ENCODE results near the gene MAOA.
"Not testable (repeated sequence)": the region's sequence is repeated elsewhere in the genome, so short reads cannot be mapped to it uniquely, and the experiment has no call there.

MAOA gene

DNA sequence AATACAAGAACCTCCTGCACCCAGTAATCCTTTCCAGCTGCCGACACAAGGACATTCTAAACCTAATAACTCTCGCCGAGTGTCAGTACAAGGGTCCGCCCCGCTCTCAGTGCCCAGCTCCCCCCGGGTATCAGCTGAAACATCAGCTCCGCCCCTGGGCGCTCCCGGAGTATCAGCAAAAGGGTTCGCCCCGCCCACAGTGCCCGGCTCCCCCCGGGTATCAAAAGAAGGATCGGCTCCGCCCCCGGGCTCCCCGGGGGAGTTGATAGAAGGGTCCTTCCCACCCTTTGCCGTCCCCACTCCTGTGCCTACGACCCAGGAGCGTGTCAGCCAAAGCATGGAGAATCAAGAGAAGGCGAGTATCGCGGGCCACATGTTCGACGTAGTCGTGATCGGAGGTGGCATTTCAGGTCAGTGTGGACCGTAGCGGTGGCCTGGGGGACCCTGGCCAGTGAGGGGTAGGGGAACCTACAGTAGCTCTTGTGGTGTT, at the start of gene MAOA:
Gene MAOA (plus strand): TSS at position 295 of the 490 bp plus-strand sequence. CDS start 43 bp downstream, at position 338.
- no peak for DNase-seq

- no peak for DNase-seq
Measured at GRCh38 chrX:43612400-43612799, 43.7 kb upstream of the MAOA start.

DNA sequence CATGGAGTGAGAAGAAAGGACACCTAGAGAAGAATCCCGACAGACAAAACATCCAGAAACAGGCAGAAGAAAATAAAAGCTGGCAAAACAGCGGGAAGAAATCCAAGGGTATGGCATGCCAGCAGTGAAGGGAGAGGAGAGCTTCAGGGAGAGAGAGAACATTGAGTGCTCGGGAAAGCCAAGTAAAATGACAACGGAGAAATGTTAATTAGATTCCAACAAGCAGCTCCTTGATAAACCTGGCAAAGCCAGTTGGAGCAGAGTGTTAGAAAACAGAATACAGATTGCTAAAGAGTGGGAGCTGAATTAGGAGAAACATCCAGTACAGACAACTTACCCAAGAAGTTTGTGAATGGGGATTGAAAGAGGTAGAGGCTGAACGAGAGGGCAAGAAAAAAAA, 40.4 kb upstream of the MAOA start:
- DNase-seq: no peak

- DNase-seq: no peak
Measured at GRCh38 chrX:43618366-43619205, 37.5 kb upstream of the MAOA start.

GRCh38 chrX:43619861-43620260, 36.2 kb upstream of the MAOA start:
- not testable (repeated sequence) for DNase-seq

GRCh38 chrX:43627147-43627546, 29.0 kb upstream of the MAOA start:
- no peak for DNase-seq

- no peak for DNase-seq
Measured at GRCh38 chrX:43627669-43628068, 28.4 kb upstream of the MAOA start.

DNA sequence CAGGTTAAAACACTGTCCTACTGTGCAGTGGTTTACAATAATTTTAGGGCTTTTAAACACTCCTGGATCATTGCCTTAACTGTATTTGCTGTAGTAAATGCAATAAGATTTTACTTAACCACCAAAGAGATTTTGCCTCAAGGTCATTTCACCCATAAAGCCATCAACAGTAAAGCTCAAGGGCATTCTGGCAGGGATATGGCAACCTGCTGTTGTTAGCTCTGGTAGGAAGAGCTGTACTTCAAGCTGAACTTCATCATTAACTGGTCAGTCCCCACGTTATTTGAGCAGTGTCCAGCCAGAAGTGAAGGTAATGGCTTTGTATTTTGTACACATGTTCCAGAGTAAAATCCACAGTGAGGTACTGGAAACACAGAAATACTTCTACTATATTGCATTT, 26.9 kb upstream of the MAOA start:
- DNase-seq: no peak

- DNase-seq: no peak
Measured at GRCh38 chrX:43631841-43632240, 24.3 kb upstream of the MAOA start.

DNA sequence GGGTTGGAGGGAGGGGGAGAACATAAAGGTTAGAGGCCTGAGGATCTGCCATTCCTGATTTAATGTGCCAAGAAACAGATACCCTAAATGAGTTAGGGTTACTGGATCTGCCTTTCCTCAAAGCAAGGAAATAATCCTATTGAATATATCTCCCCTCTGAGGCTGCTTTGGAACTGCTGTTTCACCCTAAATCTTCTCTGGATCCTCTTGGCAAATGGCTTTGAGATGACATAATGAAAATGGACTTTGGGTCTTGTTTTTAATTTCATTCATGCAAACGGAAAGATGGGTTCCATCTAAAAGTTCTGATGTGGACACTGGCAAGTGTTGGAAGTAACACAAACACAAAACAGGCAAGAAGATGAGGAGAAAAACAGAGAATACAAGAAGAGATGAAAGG, 23.0 kb upstream of the MAOA start:
- DNase-seq: no peak

- DNase-seq: no peak
Measured at GRCh38 chrX:43633757-43634156, 22.3 kb upstream of the MAOA start.

- no peak for DNase-seq
Measured at GRCh38 chrX:43640482-43640881, 15.6 kb upstream of the MAOA start.

GRCh38 chrX:43641691-43642090, 14.4 kb upstream of the MAOA start:
- no peak for DNase-seq

DNA sequence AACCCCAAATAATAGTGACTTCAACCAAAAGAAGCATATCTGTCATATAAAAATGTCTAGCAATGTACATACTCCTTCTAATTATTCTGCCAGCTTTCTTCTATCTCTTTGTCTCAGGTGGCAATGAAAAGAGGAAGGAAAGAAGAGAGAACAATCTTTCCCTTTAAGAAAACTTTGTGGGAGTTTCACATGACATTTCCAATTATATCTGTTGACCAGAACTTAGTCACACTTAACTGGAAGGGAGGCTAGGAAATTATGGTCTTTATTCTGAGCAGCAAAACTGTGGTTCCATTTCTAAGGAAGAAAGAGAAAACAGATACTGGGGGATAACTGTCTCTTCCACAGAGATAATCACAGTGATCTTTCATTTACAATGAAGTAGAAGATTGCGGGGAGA, 12.9 kb upstream of the MAOA start:
- DNase-seq: no peak

DNA sequence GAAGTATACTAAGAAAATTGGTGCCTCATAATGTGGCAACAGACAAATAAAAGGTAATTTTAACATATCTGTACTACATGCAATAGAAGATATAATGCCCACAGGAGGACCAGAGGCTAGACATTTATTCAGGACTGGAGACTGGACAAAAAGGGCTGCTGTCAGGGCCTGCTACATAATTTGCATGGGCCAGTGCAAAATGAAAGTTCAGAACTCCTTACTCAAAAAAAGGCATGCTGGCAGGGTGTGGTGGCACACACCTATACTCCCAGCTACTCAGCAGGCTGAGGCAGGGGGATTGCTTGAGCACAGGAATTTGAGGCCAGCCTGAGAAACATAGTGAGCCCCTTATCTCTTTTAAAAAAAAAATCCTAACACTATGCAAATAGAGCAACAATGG, 12.4 kb upstream of the MAOA start:
- no peak for DNase-seq

GRCh38 chrX:43644124-43644701, 11.9 kb upstream of the MAOA start:
- peak; percentile 4 for DNase-seq

DNA sequence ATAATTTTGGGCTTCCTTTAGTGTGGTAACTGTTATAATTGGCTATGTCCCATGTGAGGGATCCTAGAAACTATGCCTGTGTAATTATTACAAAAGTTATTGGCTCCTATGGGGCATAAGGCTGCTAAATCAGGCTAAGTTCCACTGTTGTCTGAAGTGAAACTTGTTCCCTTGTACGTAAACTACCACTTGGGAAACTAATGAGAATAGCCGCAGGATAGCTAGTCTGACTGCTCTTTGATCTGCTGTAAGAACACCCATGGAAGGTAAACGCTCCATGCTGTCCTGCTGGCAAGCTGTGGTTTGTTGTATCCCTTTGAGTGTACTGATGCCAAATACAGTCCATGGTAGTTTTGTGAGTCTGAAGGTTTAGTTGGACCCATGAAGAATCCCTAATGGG, 9.3 kb upstream of the MAOA start:
- no peak for DNase-seq

DNA sequence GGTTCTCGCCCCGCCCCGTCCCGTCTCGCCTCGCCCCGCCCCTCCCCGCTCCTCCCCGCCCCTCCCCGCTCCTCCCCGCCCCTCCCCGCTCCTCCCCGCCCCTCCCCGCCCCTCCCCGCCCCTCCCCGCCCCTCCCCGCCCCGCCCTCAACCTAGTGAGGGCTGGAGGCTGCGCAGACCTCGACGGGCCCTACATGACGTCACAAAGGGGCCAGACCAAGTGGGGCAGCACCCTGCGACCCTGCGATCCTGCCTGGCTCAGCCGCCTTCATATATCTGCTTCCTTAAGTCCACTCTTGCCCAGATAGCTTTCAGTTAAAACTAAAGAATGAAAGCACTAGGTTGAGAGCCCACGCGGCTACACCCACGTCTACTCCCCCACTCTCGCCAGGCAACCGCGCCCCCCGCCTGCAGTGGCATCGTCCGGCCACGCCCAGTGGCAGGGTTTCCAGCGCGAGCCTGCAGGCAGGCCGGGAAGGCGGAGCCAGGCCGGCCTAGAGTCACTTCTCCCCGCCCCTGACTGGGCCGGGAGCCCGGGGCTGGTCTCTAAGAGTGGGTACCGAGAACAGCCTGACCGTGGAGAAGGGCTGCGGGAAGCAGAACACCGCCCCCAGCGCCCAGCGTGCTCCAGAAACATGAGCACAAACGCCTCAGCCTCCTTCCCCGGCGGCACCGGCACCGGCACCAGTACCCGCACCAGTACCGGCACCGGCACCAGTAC, 1.5 kb upstream of the MAOA start:
- DNase-seq: peak; percentile 58

GRCh38 chrX:43655151-43656004, 721 bp upstream of the MAOA start:
- no peak for DNase-seq

DNA sequence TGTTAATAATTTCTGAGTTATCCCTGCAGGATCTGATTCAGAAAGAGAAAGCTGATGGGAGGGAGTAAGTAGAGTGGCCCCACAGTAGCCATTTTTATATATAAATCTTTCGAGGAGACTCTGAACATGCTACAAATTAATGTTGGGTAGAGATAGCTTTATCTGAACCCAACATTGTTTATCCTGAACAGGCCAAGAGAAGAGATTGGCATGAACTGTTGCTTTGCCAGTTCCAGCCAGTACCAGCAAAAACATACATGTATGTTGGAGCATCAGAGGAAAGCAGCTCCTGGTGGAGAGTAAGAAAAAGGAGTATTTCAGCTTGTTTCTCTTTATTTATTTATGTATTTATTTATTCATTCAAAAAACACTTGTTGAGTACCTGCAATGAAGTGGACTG, 1.6 kb downstream of the MAOA start:
- DNase-seq: no peak

GRCh38 chrX:43661521-43662240, 5.6 kb downstream of the MAOA start:
- no peak for DNase-seq

GRCh38 chrX:43663173-43663572, 7.1 kb downstream of the MAOA start:
- DNase-seq: no peak
